ENCODE results near the gene DOP1A.

DNA sequence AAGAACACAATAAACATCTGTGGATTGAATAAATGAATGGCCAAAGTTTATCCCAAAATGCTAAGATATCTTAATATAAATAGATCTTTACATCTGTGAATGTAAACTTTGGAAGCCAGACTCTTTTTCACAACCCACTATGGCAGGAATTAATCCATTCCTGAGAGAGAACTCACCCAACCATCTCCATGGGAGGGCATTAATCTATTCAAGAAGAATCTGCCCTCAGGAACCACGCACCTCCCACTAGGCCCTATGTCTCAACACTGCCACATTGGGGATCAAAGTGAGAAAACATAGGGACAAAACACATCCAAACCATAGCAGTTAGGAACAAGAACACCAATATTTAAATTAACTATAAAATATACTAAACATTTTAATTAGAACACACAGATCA, 5.2 kb upstream of the DOP1A start:
- TF ChIP-seq SIN3A (IDR thresholded peaks at IDR 0.05; ENCODE audit: borderline replicate concordance, insufficient read depth, low read length) (no peak), REST (IDR thresholded peaks at IDR 0.05; ENCODE audit: insufficient read depth in 1 of 2, low read depth in 2 of 2, low read length in 2 of 2) (no peak)
